Activated CD4-positive, alpha-beta T cell treated with anti-CD3 and anti-CD28 coated beads, Interleukin-2, amount 10 ng/mL, durations not matched to agents 24 days and 14 days (primary cell): Measurements from ENCODE around the gene LATS2. TPM values are rescaled to one million over a fixed set of nuclear protein-coding genes. Genes with fewer than 3 reads are reported as not detected.
"Not testable (repeated sequence)": the region's sequence is repeated elsewhere in the genome, so short reads cannot be mapped to it uniquely, and the experiment has no call there.

Experiments used
- DNase-seq: peaks from one replicate; pipeline ENCODE4 v3.0.0; 2022
- H3K27ac Mint-ChIP-seq: one replicate; pipeline ENCODE4 v1.8.0; 2022; ENCODE audit warnings: mild to moderate bottlenecking, mixed read lengths
- H3K27me3 Mint-ChIP-seq: one replicate; pipeline ENCODE4 v1.8.0; 2022; ENCODE audit warnings: mixed read lengths
- H3K36me3 Mint-ChIP-seq: one replicate; pipeline ENCODE4 v1.8.0; 2022; ENCODE audit warnings: low read depth, mild to moderate bottlenecking, mixed read lengths
- H3K4me1 Mint-ChIP-seq: one replicate; pipeline ENCODE4 v1.8.0; 2021; ENCODE audit warnings: mixed read lengths
- H3K4me3 Mint-ChIP-seq: one replicate; pipeline ENCODE4 v1.8.0; 2022; ENCODE audit warnings: mild to moderate bottlenecking, moderate library complexity, mixed read lengths
- H3K9me3 Mint-ChIP-seq: one replicate; pipeline ENCODE4 v1.8.0; 2021; ENCODE audit warnings: mixed read lengths
- intact Hi-C: fragments of 100-400 bp; cut with micrococcal nuclease; formaldehyde crosslinking; loops from one replicate; pipeline ENCODE4 v1.15.1; 2023
- total RNA-seq: library from RNA; stranded (reverse); gene quantifications from 2 replicates; pipeline ENCODE4 v1.2.3, GENCODE V29; 2022

LATS2 gene
- total RNA-seq, 1 donor from 2014 or later: 1.7 TPM

DNA sequence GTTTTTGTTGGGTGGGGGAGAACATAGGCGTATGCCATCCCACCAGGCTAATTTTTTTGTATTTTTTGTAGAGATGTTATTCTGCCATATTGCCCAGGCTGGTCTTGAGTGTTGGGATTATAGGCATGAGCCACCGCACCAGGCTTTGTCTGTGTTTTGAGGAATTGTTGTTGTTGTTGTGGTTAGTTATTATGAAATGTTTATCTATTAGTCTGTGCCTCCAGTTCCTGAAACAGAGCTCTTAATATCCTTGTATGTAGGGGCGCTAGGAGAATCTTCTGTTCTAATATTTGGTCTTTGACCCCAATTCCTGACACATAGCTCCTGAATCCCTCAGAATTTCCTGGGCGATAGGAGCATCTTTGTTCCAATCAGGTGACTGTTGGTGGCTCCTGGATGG, 5.6 kb upstream of the LATS2 start:
- peaks cover 5% of the 10 kb centered on the region for H3K4me1 Mint-ChIP-seq
- no peak for DNase-seq
- no peaks in the 10 kb centered on the region for H3K9me3 Mint-ChIP-seq
- no peak overlapping the region for H3K4me3 Mint-ChIP-seq
- H3K27ac Mint-ChIP-seq: no peak overlapping the region
- intact Hi-C loops: loop anchor here (10.0 kb wide), 1 partner anchor 122 kb away; no protein-coding TSS in a partner anchor
- H3K27me3 Mint-ChIP-seq: peaks cover 19% of the 10 kb centered on the region
- no peaks in the 10 kb centered on the region for H3K36me3 Mint-ChIP-seq

DNA sequence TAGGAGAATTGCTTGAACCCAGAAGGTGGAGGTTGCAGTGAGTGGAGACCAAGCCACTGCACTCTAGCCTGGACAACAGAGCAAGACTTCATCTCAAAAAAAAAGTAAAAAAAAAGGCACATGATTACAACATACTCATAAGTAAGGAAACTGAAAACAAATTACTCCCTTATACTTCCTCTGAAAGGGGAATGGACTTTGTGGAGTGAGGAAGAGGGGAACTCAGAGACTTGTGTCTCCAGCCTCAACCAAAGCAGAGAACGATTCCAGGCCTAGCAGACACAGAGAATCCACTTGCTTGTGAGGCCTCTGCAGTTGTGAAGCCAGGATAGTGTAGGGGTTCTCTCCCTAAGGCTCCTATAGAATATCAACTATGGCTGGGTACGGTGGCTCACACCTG, 4.3 kb upstream of the LATS2 start:
- intact Hi-C loops: loop anchor here (10.0 kb wide), 1 partner anchor 121 kb away; no protein-coding TSS in a partner anchor
- Mint-ChIP-seq H3K9me3 (no peaks in the 10 kb centered on the region), H3K36me3 (no peaks in the 10 kb centered on the region), H3K4me3 (no peak overlapping the region), H3K4me1 (peaks cover 4% of the 10 kb centered on the region), H3K27ac (no peak overlapping the region), H3K27me3 (peaks cover 23% of the 10 kb centered on the region)
- no peak for DNase-seq

DNA sequence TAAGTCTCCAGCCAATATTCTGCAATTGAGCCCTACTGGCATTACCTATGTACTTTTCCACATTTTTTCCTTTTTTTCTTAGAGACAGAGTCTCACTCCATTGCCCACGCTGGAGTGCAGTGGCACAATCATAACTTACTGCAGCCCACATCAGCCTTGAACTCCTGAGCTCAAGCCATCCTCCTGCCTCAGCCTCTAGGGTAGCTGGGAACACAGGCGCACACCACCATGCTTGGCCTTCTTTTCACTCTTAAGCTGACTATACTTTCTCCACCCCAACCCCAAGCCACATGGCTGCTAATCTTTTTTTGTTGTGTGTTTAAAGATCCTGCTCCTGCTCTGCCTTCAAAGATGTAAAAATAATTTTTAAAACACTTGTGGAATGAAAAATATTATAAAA, 1.6 kb upstream of the LATS2 start:
- no peak overlapping the region for H3K27ac Mint-ChIP-seq
- DNase-seq: no peak

DNA sequence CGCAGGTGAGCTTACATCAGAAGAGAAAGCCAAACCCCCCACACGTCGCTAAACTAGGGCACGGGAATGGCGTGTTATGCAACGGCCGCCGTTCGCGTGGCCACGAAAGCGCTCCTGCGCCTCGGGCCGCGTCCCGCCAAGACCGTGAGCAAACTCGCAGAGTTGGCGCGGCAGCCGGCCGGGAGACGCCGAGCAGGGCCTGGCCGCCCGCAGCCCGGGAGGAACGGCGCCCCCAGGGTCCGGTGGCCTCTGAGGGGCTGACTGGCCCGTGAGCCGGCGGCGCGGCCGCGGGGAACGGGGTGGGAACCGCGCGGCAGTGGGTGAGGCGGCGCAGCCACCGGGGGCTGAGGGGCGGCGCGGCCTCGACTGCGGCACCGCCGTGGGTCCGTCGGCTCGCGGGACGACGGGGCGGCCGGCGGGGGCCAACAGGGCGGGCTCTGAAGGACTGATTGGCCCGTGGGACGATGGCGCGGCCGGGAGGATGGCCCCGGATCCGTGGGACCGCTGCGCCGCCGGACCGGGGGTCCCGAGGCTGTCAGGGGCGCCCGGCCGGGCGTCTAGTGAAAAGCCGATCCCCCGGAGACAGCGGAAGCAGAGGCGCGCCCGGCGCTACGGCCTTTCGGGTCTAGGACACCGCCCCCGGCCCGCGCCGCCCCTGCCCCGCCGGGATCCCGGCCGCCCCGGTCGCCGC, 903 bp downstream of the LATS2 start:
- DNase-seq: peak; percentile 66

More for the DNA sequence above, 1.6 kb upstream of the LATS2 start:
- Mint-ChIP-seq H3K4me1 (peaks cover 5% of the 10 kb centered on the region), H3K27me3 (peaks cover 41% of the 10 kb centered on the region), H3K36me3 (no peaks in the 10 kb centered on the region), H3K9me3 (no peaks in the 10 kb centered on the region), H3K4me3 (no peak overlapping the region)
- intact Hi-C loops: loop anchor here (10.0 kb wide), 1 partner anchor 118 kb away; no protein-coding TSS in a partner anchor

DNA sequence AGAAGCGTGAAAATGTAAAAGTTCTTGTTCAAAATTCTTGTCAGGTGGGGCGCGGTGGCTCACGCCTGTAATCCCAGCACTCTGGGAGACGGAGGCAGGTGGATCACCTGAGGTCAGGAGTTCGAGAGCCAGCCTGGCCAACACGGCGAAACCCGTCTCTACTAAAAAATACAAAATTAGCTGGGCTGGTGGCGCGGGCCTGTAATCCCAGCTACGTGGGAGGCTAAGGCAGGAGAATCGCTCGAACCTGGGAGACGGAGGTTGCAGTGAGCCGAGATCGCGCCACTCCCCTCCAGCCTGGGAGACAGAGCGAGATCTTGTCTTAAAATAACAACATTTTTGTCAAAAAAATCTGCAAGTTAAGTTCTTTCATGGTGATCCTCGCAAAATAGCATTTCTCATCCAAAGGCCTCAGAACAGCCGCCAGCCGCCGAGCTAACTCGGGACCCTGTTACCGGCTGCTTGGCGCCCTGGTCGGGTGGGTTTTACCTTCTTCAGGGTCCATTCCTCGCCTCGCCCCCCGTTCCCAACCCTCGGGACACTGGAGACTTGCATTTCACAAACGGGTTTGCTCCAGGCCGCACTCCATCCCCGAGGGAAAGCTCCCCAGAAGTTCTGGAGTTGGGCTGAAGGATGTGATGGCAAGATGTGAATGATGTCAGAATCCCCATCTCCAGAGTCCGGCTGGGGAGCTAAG, 1.6 kb downstream of the LATS2 start:
- peaks cover 5% of the 10 kb centered on the region for H3K4me1 Mint-ChIP-seq
- peaks cover 52% of the 10 kb centered on the region for H3K27me3 Mint-ChIP-seq
- no peaks in the 10 kb centered on the region for H3K9me3 Mint-ChIP-seq
- DNase-seq: no peak
- H3K4me3 Mint-ChIP-seq: peak overlapping the region; percentile 60
- intact Hi-C loops: loop anchor here (10.0 kb wide), 1 partner anchor 115 kb away; no protein-coding TSS in a partner anchor
- peak overlapping the region; percentile 25 for H3K27ac Mint-ChIP-seq
- H3K36me3 Mint-ChIP-seq: no peaks in the 10 kb centered on the region

More for the DNA sequence above, 903 bp downstream of the LATS2 start:
- no peaks in the 10 kb centered on the region for H3K36me3 Mint-ChIP-seq
- H3K27ac Mint-ChIP-seq: peak overlapping the region; percentile 25
- intact Hi-C loops: loop anchor here (1.0 to 10.0 kb wide), 2 partner anchors 15 to 116 kb away; no protein-coding TSS in a partner anchor
- H3K9me3 Mint-ChIP-seq: no peaks in the 10 kb centered on the region
- peak overlapping the region; percentile 60 for H3K4me3 Mint-ChIP-seq
- peaks cover 50% of the 10 kb centered on the region for H3K27me3 Mint-ChIP-seq
- peaks cover 5% of the 10 kb centered on the region for H3K4me1 Mint-ChIP-seq

DNA sequence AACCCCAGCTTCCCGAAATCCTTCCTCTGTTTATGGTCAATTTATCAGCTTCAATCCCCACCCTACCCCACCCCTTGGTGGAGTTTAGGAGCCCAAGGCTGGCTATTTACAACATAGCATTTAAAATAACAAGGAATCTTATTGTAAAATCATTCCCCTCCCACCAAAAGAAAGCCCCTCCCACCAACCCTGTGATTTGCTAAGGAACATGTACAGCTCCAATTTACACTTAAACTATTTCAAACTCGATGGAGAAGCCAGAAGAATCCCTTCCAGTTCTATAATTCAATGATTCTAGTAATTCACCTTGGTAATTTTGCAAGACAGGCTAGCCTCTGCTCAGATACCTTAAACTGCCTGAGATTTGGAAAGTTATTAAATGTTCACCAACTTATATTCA, 3.0 kb downstream of the LATS2 start:
- no peaks in the 10 kb centered on the region for H3K36me3 Mint-ChIP-seq
- peaks cover 47% of the 10 kb centered on the region for H3K27me3 Mint-ChIP-seq
- intact Hi-C loops: no loop called here
- no peak overlapping the region for H3K27ac Mint-ChIP-seq
- no peaks in the 10 kb centered on the region for H3K9me3 Mint-ChIP-seq
- DNase-seq: no peak
- H3K4me1 Mint-ChIP-seq: peaks cover 6% of the 10 kb centered on the region
- no peak overlapping the region for H3K4me3 Mint-ChIP-seq

DNA sequence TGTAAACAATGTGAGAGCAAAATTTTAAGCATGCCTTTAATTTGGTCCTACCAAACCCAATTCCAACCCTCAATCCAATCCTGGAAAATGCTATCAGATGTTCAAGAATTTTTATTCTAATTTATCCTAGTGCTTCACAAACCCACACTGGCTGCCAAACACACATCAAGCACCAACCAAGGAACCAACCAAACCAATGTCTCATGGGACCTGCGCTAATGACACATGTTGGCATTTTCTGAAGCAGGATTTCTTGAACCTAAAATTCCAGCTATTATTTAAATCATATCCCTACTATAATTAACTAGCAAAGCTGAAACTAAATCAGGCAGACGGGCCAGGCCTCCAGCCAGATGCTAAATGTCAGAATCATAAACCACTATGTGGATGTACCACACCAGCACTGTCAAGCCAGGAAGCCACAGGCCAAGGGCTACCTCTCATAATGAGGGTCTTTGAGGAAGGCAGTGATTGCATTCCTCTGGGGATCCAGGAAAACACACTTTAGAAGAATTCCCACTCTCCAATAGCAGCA, 5.8 kb downstream of the LATS2 start:
- H3K36me3 Mint-ChIP-seq: no peaks in the 10 kb centered on the region
- H3K9me3 Mint-ChIP-seq: no peaks in the 10 kb centered on the region
- H3K27ac Mint-ChIP-seq: no peak overlapping the region
- peaks cover 36% of the 10 kb centered on the region for H3K27me3 Mint-ChIP-seq
- H3K4me3 Mint-ChIP-seq: no peak overlapping the region
- no peak for DNase-seq
- peaks cover 5% of the 10 kb centered on the region for H3K4me1 Mint-ChIP-seq
- intact Hi-C loops: no loop called here

DNA sequence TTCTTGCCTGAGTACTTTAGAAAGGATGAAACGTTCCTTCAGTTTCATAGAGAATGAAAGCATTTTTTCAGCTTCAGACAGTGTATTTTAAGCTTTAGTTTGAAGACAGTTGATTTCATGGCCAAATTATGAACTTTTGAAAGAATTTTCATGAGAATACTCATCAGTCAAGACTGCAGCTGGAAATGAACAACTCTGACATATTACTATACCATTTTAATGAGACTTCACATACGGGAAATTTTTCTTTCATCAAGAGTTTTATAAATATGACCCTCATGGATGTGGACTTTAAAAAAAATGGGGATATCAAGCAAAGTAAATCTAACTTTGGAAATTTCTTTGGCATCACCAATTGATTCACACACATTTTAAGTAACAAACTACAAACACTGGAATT, 6.4 kb downstream of the LATS2 start:
- DNase-seq: no peak
- no peaks in the 10 kb centered on the region for H3K9me3 Mint-ChIP-seq
- no peak overlapping the region for H3K27ac Mint-ChIP-seq
- peaks cover 5% of the 10 kb centered on the region for H3K4me1 Mint-ChIP-seq
- intact Hi-C loops: no loop called here
- no peaks in the 10 kb centered on the region for H3K36me3 Mint-ChIP-seq
- H3K4me3 Mint-ChIP-seq: no peak overlapping the region
- H3K27me3 Mint-ChIP-seq: peaks cover 34% of the 10 kb centered on the region

DNA sequence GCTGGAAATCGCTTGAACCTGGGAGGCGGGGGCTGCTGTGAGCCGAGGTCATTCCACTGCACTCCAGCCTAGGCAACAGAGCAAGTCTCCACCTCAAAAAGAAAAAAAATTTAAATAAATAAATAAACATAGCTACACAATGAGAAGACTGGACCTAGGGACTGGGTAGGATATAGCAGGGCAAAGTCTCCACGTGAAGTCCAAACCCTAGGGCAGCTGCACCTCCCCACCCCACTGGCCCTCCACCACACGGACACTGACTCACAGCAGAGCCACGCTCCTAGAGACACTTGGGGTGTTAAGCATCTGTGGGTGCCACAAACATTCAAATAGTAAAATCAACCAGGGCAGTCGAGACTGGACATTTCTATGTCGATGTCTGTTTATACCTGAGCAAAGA, 7.1 kb downstream of the LATS2 start:
- Mint-ChIP-seq H3K27ac (no peak overlapping the region), H3K36me3 (no peaks in the 10 kb centered on the region), H3K27me3 (peaks cover 27% of the 10 kb centered on the region), H3K9me3 (no peaks in the 10 kb centered on the region), H3K4me3 (no peak overlapping the region), H3K4me1 (peaks cover 5% of the 10 kb centered on the region)
- intact Hi-C loops: no loop called here
- DNase-seq: no peak

DNA sequence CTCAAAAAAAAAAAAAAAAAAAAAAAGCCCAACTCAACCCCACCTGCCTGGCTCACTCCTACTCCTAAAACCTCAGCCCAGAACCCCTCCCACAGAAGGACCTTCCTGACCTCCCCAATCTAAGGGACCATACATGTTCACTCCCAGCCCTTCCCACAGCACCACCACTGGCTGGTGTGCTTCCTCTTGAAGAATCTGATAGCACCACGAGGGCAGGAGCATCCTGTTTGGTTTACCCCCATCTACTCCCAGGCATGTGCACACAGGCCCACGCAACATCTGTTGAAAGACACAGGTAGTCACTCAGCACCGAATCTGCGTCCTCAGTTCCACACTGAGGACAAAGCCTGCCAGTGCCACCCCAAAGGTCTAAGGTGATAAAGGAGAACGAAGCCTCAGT, 8.2 kb downstream of the LATS2 start:
- intact Hi-C loops: no loop called here
- H3K4me3 Mint-ChIP-seq: no peak overlapping the region
- H3K27me3 Mint-ChIP-seq: peaks cover 18% of the 10 kb centered on the region
- no peaks in the 10 kb centered on the region for H3K36me3 Mint-ChIP-seq
- peak; percentile 60 for DNase-seq
- H3K27ac Mint-ChIP-seq: no peak overlapping the region
- H3K4me1 Mint-ChIP-seq: peaks cover 4% of the 10 kb centered on the region
- H3K9me3 Mint-ChIP-seq: no peaks in the 10 kb centered on the region

DNA sequence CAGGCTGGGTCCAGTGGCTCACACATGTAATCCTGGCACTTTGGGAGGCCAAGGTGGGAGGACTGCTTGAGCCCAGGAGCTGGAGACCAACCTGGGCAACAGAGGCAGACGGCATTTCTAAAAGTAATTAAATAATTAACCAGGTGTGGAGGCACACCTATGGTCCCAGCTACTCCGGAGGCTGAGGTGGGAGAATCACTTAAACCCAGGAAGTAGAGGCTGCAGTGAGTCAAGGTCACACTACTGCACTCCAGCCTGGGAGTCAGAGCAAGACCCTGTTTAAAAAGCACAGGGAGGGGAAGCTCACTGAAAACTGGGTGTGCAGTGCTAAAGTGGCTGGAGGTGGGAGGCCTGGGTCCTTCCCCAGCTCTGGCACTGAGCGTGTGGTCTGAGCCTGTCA, 9.7 kb downstream of the LATS2 start:
- Mint-ChIP-seq H3K27ac (no peak overlapping the region), H3K36me3 (no peaks in the 10 kb centered on the region), H3K4me1 (peaks cover 4% of the 10 kb centered on the region), H3K9me3 (no peaks in the 10 kb centered on the region), H3K4me3 (no peak overlapping the region), H3K27me3 (peaks cover 11% of the 10 kb centered on the region)
- DNase-seq: no peak
- intact Hi-C loops: no loop called here

DNA sequence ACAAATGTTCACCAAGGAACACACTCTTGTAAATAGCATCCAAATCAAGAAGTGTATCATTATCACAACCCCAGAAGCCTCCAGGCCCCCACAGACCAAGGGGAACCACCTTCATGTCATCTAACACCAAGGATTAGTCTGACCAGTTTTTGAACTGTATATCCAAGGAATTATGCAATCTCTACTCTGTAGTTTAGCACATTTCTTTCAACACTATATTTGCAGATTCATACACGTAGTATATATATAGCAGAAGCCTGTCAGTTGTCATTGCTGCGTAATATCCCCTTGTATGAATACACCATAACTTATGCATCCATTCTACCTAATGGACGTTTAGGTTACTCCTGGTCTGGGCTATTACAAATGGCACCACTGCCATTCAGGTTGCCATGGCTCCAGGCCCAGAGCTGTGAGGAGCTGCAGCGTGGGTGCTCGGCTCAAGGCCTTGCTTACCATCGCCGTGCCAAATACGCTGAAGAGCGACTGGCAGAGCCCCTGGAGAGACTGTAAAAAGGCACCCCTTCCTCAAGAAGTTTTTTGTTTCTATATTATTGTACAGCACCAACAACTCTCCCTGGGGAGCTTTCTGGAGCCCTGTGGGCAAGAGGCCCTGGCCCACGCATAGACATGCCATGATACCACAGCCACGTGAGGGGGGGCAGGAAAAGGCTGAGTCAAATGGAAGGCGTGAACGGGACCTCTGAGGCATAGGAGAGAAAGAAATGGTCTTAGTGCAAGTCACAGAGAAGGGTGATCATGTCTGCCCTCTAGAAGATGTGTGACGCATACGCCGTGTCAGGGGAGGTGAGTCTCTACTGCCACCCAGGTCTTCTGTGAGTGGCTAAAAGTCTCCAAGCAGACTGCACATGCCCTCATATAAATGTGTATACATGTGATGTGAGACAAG, 10.8 kb downstream of the LATS2 start:
- DNase-seq: no peak
- intact Hi-C loops: no loop called here
- no peaks in the 10 kb centered on the region for H3K36me3 Mint-ChIP-seq
- H3K27ac Mint-ChIP-seq: no peak overlapping the region
- no peak overlapping the region for H3K4me3 Mint-ChIP-seq
- H3K9me3 Mint-ChIP-seq: no peaks in the 10 kb centered on the region
- peaks cover 4% of the 10 kb centered on the region for H3K4me1 Mint-ChIP-seq
- H3K27me3 Mint-ChIP-seq: peaks cover 9% of the 10 kb centered on the region

DNA sequence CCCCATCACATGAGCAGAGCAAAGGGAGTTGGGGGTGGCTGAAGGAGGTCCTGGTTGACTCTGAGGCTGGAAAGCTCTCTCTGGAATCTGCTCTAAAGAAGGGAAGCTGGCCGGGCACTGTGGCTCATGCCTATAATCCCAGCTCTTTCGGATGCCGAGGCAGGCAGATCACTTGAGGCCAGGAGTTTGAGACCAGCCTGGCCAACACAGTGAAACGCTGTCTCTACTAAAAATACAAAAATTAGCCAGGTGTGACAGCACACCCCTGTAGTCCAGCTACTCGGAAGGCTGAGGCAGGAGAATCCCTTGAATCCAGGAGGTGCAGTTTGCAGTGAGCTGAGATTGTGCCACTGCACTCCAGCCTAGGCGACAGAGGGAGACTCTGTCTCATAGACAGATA, 11.7 kb downstream of the LATS2 start:
- H3K4me1 Mint-ChIP-seq, H3K27ac Mint-ChIP-seq, DNase-seq, H3K4me3 Mint-ChIP-seq, H3K36me3 Mint-ChIP-seq, H3K9me3 Mint-ChIP-seq, intact Hi-C loops: not testable (repeated sequence)
- peaks cover 12% of the 10 kb centered on the region for H3K27me3 Mint-ChIP-seq
